Mucosa of descending colon (tissue), 3 donors: ENCODE results near the gene WSCD1. TPM values are rescaled to one million over a fixed set of nuclear protein-coding genes. Genes with fewer than 3 reads are reported as not detected.

ENCODE experiments used
- ATAC-seq: fragments of 200-7000 bp; cut with Tn5 transposase; one replicate; pipeline ENCODE4 v1.9.1; 2020; ENCODE audit warnings: mild to moderate bottlenecking, moderate library complexity
- DNase-seq, 3 donors: peaks; one replicate each; pipeline ENCODE4 v3.0.0-alpha.2; 2020
- H3K36me3 ChIP-seq: fragments of 200-600 bp; one replicate; pipeline ENCODE4 v1.8.0; 2021; ENCODE audit warnings: low read depth, mild to moderate bottlenecking
- H3K4me1 ChIP-seq: fragments of 200-600 bp; one replicate; pipeline ENCODE4 v1.8.0; 2021; ENCODE audit warnings: low read depth, mild to moderate bottlenecking
- H3K4me3 ChIP-seq: fragments of 200-600 bp; one replicate; pipeline ENCODE4 v1.8.0; 2021; ENCODE audit warnings: mild to moderate bottlenecking
- H3K9me3 ChIP-seq: fragments of 200-600 bp; one replicate; pipeline ENCODE4 v1.8.0; 2021; ENCODE audit warnings: mild to moderate bottlenecking
- CTCF ChIP-seq: fragments of 200-600 bp; IDR thresholded peaks from one replicate; pipeline ENCODE4 v1.8.0; 2022; ENCODE audit warnings: antibody characterized with exemption, mild to moderate bottlenecking
- intact Hi-C, 2 donors: fragments of 100-400 bp; cut with DNase I in 1 of 2; cut with micrococcal nuclease in 1 of 2; formaldehyde crosslinking; loops; one replicate each; pipeline versions ENCODE4 v1.11.0 to v1.11.1; 2022; cut with DNase I, micrococcal nuclease
- total RNA-seq, 3 donors: library from RNA; stranded (reverse); fragmentation: NEBNext Ultra II Directional in 2 of 3; extraction: Animal tissue kit (Norgen Biotek cat#: 25700) in 2 of 3; gene quantifications; one replicate each; pipeline versions ENCODE4 v1.2.1 to v1.2.4, GENCODE V29; 2021 to 2023
- donor health status: DM: no; HTN: no; CAD: no; lungs with moderate emphysema.
- donor health status: DM: no; HTN: no; CAD: no.
- donor health status: DM: no; HTN: yes; CAD: no.

WSCD1 gene
- total RNA-seq, 3 donors from 2014 or later = 18.7 to 45.8 (median 18.8) TPM

- no peak for DNase-seq
- no peaks in the 10 kb centered on the region for H3K36me3 ChIP-seq
- H3K9me3 ChIP-seq = no peaks in the 10 kb centered on the region
- no peak for ATAC-seq
- H3K4me1 ChIP-seq = no peaks in the 10 kb centered on the region
- H3K4me3 ChIP-seq = no peak overlapping the region
- TF ChIP-seq CTCF = no peak
- intact Hi-C loops = no loop called here
Observed at GRCh38 chr17:6043405-6043804, 26.8 kb upstream of the WSCD1 start.

GRCh38 chr17:6044261-6044660 lies 25.9 kb upstream of the WSCD1 start:
- Histone ChIP-seq H3K4me1 (no peaks in the 10 kb centered on the region), H3K4me3 (no peak overlapping the region), H3K9me3 (no peaks in the 10 kb centered on the region), H3K36me3 (no peaks in the 10 kb centered on the region)
- no peak for DNase-seq
- intact Hi-C loops = no loop called here
- ATAC-seq = no peak
- TF ChIP-seq CTCF = no peak

- DNase-seq (no peak), ATAC-seq (no peak)
- no peaks in the 10 kb centered on the region for H3K9me3 ChIP-seq
- H3K4me1 ChIP-seq = no peaks in the 10 kb centered on the region
- H3K4me3 ChIP-seq = no peak overlapping the region
- intact Hi-C loops = no loop called here
- H3K36me3 ChIP-seq = no peaks in the 10 kb centered on the region
- TF ChIP-seq CTCF = no peak
Observed at GRCh38 chr17:6045621-6046357, 24.4 kb upstream of the WSCD1 start.

- H3K4me1 ChIP-seq = no peaks in the 10 kb centered on the region
- DNase-seq (no peak), ATAC-seq (no peak)
- no peaks in the 10 kb centered on the region for H3K9me3 ChIP-seq
- H3K4me3 ChIP-seq = no peak overlapping the region
- H3K36me3 ChIP-seq = no peaks in the 10 kb centered on the region
- TF ChIP-seq CTCF = no peak
- intact Hi-C loops = no loop called here
Observed at GRCh38 chr17:6046431-6046830, 23.7 kb upstream of the WSCD1 start.

- Histone ChIP-seq H3K36me3 (no peaks in the 10 kb centered on the region), H3K9me3 (no peaks in the 10 kb centered on the region), H3K4me1 (no peaks in the 10 kb centered on the region), H3K4me3 (no peak overlapping the region)
- TF ChIP-seq CTCF = no peak
- DNase-seq (no peak), ATAC-seq (no peak)
- intact Hi-C loops = no loop called here
Observed at GRCh38 chr17:6046931-6047330, 23.2 kb upstream of the WSCD1 start.

- no peak for DNase-seq
- intact Hi-C loops = no loop called here
- Histone ChIP-seq H3K4me3 (no peak overlapping the region), H3K36me3 (no peaks in the 10 kb centered on the region), H3K4me1 (no peaks in the 10 kb centered on the region), H3K9me3 (no peaks in the 10 kb centered on the region)
- TF ChIP-seq CTCF = no peak
- ATAC-seq = no peak
Observed at GRCh38 chr17:6047966-6048365, 22.2 kb upstream of the WSCD1 start.
